ENCODE measurements around the gene CPLX1. TPM values are rescaled to one million over a fixed set of nuclear protein-coding genes. Genes with fewer than 3 reads are reported as not detected.

The CPLX1 gene
- total RNA-seq, 2 experiments from 2014 or later = 2.5 to 3.0 TPM

DNA sequence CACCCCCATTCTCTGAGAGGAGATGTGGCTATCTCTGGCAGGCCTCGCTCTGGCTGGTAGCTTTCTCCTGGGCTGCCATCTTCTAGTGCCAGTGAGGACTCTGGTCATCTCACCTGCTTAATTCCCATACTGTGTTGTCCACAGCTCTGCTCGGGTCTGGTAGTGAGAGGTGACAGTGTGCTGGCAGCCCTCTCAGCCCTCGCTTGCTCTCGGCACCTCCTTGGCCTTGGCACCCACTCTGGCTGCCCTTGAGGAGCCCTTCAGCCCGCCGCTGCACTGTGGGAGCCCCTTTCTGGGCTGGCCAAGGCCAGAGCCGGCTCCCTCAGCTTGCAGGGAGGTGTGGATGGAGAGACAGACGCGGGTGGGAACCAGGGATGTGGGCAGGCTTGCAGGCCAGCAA is 52.7 kb downstream of the CPLX1 start:
- no peak overlapping the region for H3K27ac Mint-ChIP-seq
- H3K9me3 Mint-ChIP-seq = no peaks in the 10 kb centered on the region
- H3K4me3 Mint-ChIP-seq = no peak overlapping the region
- H3K4me1 Mint-ChIP-seq = peaks cover 31% of the 10 kb centered on the region
- DNase-seq = no peak
- POLR2A ChIA-PET = interaction anchor here (0.9 kb wide), 1 partner anchor 8 kb away, joined by 3 read pairs; no protein-coding TSS in a partner anchor
- peaks cover 69% of the 10 kb centered on the region for H3K36me3 Mint-ChIP-seq (ENCODE audit: low read depth)
- CTCF ChIA-PET = interaction anchor here (1.4 kb wide), 1 partner anchor 31 kb away, joined by 3 read pairs; no protein-coding TSS in a partner anchor
- no peaks in the 10 kb centered on the region for H3K27me3 Mint-ChIP-seq

DNA sequence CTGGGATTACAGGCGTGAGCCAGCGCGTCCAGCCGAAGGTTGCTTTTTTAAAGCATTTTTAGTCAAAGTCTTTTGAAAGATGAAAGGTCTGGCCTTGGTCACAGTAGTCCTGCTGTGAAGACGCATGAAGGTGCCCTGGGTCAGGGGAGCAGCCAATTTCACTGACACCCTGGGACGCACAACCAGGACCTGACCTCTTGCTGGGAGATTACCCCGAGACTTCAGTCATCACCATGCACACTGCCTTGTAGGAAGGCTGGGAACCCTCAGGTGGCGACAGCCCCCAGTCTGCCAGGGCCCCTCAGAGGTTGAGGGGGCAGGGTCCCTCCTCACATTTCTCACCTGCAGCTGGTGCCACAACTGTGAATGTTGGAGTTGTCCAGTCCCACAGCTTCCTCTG is 53.2 kb downstream of the CPLX1 start:
- Mint-ChIP-seq H3K4me1 (peaks cover 27% of the 10 kb centered on the region), H3K9me3 (no peaks in the 10 kb centered on the region), H3K27me3 (no peaks in the 10 kb centered on the region), H3K36me3 (ENCODE audit: low read depth) (peaks cover 68% of the 10 kb centered on the region), H3K4me3 (no peak overlapping the region), H3K27ac (no peak overlapping the region)
- no peak for DNase-seq
- ChIA-PET POLR2A (interaction anchor here (0.9 kb wide), 1 partner anchor 8 kb away, joined by 3 read pairs; no protein-coding TSS in a partner anchor), CTCF (no interaction called here)

DNA sequence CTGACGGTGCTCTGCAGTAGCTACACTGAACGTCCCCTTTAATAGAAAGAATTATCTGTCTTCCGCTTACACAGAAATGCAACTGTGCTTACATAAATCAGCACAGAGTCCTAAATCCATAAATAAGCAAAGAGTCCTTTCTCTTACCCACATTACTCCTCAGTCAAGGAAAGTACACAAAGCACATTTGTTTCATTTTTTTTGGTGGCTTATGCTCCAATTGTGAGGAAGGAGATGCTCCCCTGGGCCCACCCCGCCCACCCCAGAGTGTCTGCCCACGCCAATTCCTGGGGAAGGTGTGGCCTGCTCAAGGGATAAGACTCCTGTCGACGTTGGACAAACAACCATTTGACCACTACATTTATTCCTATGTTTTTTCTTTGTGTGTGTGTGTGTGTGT is 53.8 kb downstream of the CPLX1 start:
- POLR2A ChIA-PET = no interaction called here

DNA sequence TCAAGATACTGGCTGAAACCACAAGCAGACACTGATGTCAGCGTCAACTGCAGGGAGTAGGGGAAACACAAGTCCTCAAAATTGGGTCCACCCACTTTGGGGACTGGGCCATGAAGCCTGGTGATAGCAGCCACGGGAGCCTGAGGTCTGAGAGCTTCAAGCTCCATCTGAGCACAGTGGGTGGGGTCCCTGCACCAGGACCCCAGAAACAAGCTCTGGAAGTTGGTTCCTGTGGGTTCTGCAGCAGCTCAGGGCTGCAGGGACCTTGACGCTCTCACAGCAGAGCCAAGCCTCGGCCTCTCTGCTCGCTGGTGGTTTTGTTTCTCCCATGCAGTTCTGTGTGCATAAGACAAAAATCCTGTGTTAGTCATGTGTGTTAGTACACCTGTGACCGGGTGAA is 54.5 kb downstream of the CPLX1 start:
- H3K27ac Mint-ChIP-seq = no peak overlapping the region
- H3K27me3 Mint-ChIP-seq = no peaks in the 10 kb centered on the region
- H3K4me1 Mint-ChIP-seq = peaks cover 18% of the 10 kb centered on the region
- H3K4me3 Mint-ChIP-seq = no peak overlapping the region
- CTCF ChIA-PET = no interaction called here
- POLR2A ChIA-PET = no interaction called here
- DNase-seq = no peak
- H3K9me3 Mint-ChIP-seq = no peaks in the 10 kb centered on the region
- H3K36me3 Mint-ChIP-seq (ENCODE audit: low read depth) = peaks cover 69% of the 10 kb centered on the region

More for the DNA sequence above, 53.8 kb downstream of the CPLX1 start:
- Mint-ChIP-seq H3K9me3 (no peaks in the 10 kb centered on the region), H3K4me3 (no peak overlapping the region), H3K4me1 (peaks cover 22% of the 10 kb centered on the region), H3K27ac (no peak overlapping the region), H3K36me3 (ENCODE audit: low read depth) (peaks cover 68% of the 10 kb centered on the region), H3K27me3 (no peaks in the 10 kb centered on the region)
- CTCF ChIA-PET = no interaction called here
- DNase-seq = no peak

DNA sequence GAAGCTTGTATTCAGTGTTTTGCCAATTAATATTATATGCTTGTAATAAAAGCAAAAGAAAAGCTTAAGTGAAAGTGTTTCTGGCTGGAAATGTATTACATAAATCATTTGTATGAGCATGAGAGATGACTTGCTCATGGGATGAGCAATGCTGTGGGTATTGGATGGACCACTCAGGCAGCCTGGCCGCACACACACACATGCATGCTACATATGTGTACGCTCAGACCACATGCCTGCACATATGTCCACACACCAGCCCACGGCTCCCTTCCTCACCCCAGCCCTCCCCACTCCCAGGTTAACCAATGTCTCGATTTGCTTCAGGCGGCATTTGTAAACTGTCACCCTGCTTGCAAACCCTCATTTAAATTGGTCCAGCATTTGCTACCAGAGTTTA is 55.9 kb downstream of the CPLX1 start:
- ChIA-PET CTCF (interaction anchor here (1.1 kb wide), 1 partner anchor 28 kb away, joined by 3 read pairs; no protein-coding TSS in a partner anchor), POLR2A (interaction anchor here (4.8 kb wide), 1 partner anchor 11 kb away, joined by 27 read pairs; no protein-coding TSS in a partner anchor)
- Mint-ChIP-seq H3K36me3 (ENCODE audit: low read depth) (peaks cover 61% of the 10 kb centered on the region), H3K9me3 (no peaks in the 10 kb centered on the region), H3K27me3 (no peaks in the 10 kb centered on the region), H3K4me1 (peaks cover 16% of the 10 kb centered on the region), H3K4me3 (no peak overlapping the region), H3K27ac (peak overlapping the region; percentile 21)
- no peak for DNase-seq

DNA sequence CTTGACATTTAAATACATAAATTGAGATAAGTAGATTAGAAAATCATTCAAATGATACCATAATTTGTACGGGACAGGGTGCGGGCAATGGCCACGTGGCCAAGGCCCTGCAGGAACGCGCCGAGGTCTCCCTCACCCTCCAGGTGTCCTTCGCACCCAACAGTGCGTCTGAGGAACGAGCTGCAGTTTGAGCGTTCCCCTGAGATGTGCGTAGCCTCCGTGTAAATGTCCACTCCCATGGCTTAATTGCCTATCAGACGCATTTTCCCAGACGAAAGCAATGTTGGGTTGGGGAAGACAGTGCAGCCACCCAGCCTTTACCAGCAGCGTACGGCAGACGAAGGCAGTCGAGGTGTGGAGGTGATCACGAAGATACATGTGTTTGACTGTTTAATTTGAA is 56.4 kb downstream of the CPLX1 start:
- Mint-ChIP-seq H3K36me3 (ENCODE audit: low read depth) (peaks cover 60% of the 10 kb centered on the region), H3K4me1 (peaks cover 15% of the 10 kb centered on the region), H3K9me3 (no peaks in the 10 kb centered on the region), H3K4me3 (no peak overlapping the region), H3K27ac (peak overlapping the region; percentile 21), H3K27me3 (no peaks in the 10 kb centered on the region)
- POLR2A ChIA-PET = interaction anchor here (4.8 kb wide), 1 partner anchor 11 kb away, joined by 27 read pairs; no protein-coding TSS in a partner anchor
- no peak for DNase-seq
- CTCF ChIA-PET = interaction anchor here (1.1 kb wide), 1 partner anchor 27 kb away, joined by 3 read pairs; no protein-coding TSS in a partner anchor

DNA sequence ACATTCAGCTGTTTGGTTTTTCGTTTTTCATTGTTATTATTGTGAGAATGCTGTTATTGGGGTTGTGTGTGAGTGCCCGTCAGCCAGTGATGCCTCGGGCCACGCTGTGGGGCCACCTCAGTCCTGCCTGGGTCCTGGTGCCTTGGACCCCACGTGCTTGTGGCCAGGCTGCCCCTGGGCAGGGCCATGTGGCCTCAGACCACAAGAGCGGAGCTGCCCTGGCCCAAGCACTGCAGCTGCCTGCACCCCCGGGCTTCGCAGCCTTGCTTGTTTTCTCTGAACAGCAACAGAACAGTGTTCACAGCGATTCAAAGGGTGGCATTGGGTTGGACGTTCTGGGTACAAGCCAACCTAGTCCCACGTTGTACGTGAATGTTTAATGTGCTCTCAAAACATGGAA is 56.9 kb downstream of the CPLX1 start:
- ChIA-PET POLR2A (interaction anchor here (4.8 kb wide), 1 partner anchor 12 kb away, joined by 27 read pairs; no protein-coding TSS in a partner anchor), CTCF (interaction anchor here (3.1 kb wide), 1 partner anchor 27 kb away, joined by 12 read pairs; no protein-coding TSS in a partner anchor)
- no peak for DNase-seq
- Mint-ChIP-seq H3K27me3 (no peaks in the 10 kb centered on the region), H3K27ac (no peak overlapping the region), H3K36me3 (ENCODE audit: low read depth) (peaks cover 55% of the 10 kb centered on the region), H3K9me3 (no peaks in the 10 kb centered on the region), H3K4me1 (peaks cover 10% of the 10 kb centered on the region), H3K4me3 (no peak overlapping the region)

DNA sequence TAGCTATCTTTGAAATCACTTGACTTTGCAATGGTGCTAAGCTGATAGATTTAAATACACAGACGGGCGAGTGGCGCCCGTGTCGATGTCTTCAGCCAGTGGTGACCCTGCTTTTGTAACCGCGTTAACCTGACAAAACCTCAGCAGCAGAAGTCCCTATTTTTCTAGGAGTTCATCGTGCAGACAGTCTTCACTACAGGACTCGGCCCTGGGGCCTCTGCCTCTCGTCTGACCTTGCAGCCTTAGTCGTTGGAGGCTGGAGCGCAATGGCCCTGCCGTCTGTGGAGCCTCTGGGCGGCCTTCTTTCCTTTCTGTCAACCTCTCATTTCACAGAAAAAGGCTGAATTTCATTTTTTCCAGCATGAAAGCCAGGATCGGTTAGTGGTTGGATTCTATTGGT is 57.9 kb downstream of the CPLX1 start:
- Mint-ChIP-seq H3K27ac (no peak overlapping the region), H3K36me3 (ENCODE audit: low read depth) (peaks cover 58% of the 10 kb centered on the region), H3K27me3 (no peaks in the 10 kb centered on the region), H3K4me1 (peaks cover 18% of the 10 kb centered on the region), H3K4me3 (no peak overlapping the region), H3K9me3 (no peaks in the 10 kb centered on the region)
- ChIA-PET CTCF (interaction anchor here (3.1 kb wide), 1 partner anchor 26 kb away, joined by 12 read pairs; no protein-coding TSS in a partner anchor), POLR2A (interaction anchor here (4.8 kb wide), 1 partner anchor 13 kb away, joined by 27 read pairs; no protein-coding TSS in a partner anchor)
- DNase-seq = no peak

DNA sequence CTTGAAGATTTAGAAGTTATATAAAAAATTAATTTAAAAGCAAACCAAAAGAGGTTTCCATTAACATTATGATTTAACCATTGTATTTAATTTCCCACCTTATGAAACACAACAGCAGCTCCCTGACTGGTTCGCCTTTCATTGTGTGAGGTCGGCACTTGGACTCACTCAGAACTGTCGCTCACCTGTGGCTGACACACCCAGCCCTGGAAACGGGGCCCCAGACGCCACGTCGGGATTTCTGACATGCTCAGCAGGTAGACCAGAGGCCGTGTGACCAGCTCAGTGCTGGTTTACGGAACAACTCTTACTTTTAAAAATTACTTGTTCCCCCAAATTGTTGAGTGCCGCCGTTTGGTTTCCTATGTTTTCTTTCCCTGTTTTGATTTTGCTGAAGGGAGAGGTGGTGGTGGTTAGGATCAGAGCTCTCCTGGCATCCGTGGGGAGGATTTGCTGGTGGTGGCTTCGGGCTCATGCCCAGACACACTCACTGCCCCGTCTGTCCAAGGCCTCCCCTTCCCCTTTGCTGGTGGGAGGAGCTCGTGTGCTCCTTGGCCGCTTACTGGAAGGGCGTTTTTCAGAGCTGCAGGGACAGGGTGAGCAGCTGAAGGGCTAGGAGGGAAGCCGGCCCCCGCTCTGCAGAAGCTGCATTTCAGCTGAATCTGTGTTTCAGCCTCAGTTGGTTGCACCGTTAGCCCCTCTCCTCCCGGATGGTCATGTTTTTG is 59.2 kb downstream of the CPLX1 start:
- Mint-ChIP-seq H3K27me3 (no peaks in the 10 kb centered on the region), H3K27ac (no peak overlapping the region), H3K4me1 (peaks cover 25% of the 10 kb centered on the region), H3K36me3 (ENCODE audit: low read depth) (peaks cover 63% of the 10 kb centered on the region), H3K4me3 (no peak overlapping the region), H3K9me3 (no peaks in the 10 kb centered on the region)
- CTCF ChIA-PET = interaction anchor here (3.1 kb wide), 1 partner anchor 24 kb away, joined by 12 read pairs; no protein-coding TSS in a partner anchor
- POLR2A ChIA-PET = interaction anchor here (0.9 to 4.8 kb wide), 4 partner anchors 9 to 165 kb away, joined by 3 to 27 read pairs (median 4); no protein-coding TSS in a partner anchor
- no peak for DNase-seq

DNA sequence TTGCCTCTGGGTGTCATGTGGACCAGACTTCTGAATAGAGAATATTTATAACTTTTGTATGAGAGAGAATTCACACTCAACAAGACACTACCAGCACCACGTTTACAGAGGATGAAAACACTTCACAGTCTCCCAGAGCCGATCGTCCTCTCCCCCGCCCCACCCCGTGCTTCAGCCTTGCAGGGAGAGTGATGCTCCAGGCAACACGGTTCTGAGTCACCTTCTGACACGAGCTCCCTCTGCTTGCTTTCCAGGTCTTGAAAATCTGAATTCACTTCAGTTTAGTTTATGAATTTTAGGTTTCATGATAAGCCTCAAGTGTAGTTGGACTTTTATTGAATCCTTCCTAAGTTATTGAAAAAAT is 59.8 kb downstream of the CPLX1 start:
- H3K36me3 Mint-ChIP-seq (ENCODE audit: low read depth) = peaks cover 65% of the 10 kb centered on the region
- no peaks in the 10 kb centered on the region for H3K9me3 Mint-ChIP-seq
- no peak for DNase-seq
- peaks cover 28% of the 10 kb centered on the region for H3K4me1 Mint-ChIP-seq
- ChIA-PET CTCF (interaction anchor here (3.1 kb wide), 1 partner anchor 24 kb away, joined by 12 read pairs; no protein-coding TSS in a partner anchor), POLR2A (interaction anchor here (1.0 to 4.8 kb wide), 3 partner anchors 9 to 166 kb away, joined by 3 to 27 read pairs (median 6); no protein-coding TSS in a partner anchor)
- H3K27ac Mint-ChIP-seq = peak overlapping the region; percentile 45
- no peaks in the 10 kb centered on the region for H3K27me3 Mint-ChIP-seq
- no peak overlapping the region for H3K4me3 Mint-ChIP-seq

DNA sequence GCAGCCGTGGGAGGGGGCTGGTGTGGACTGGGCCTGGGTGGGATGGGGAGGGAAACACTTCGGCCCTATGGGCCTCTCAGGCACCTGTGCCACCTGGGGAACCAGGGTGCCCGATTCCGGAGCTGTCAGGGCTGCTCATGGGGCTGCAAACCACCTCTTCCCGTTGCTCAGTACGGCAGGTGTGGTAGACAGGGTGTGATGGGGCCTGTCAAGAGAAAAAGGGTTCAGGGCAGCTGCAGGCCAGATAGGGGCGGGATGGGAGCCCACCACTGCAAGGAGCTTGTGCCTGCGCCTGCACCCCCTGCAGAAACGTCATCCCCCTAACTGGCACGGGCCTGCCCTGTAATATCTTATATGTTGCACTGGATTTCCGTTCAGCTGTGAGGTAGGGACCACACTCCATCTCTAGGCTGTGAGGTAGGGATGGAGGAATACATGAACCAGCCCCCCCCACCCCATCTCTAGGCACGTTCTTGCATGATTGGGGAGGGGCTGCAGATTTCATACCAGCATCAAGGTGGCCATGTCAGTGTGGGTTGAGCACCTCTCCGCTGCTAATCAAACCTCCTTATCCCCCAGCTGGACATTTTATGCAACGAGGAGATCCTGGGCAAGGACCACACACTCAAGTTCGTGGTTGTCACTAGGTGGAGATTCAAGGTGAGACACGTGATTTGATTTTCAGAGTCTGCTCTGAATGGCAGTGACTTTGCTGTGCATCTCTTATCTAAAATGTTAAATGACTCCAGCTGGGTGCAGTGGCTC is 61.3 kb downstream of the CPLX1 start:
- H3K27ac Mint-ChIP-seq = peak overlapping the region; percentile 44
- CTCF ChIA-PET = no interaction called here

DNA sequence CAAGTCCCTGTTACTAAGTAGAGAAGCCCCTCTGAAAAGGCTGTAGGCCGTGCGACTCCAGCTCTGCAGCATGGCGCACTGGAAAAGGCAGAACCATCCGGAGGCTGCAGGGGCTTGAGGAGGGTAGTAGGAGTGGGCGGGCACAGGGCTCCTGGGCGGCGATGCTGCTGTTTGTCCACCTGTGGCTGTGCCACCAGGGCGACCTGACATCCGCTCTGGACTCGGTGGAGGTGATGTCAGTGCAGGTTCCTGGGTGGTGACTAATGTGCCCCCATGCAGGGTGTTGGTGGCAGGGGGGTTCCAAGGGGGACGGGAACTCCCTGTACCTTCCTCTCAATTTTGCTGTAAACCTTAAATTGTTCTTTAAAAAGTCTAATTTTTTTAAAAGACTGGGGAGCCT is 62.0 kb downstream of the CPLX1 start:
- ChIA-PET CTCF (no interaction called here), POLR2A (no interaction called here)
- H3K36me3 Mint-ChIP-seq (ENCODE audit: low read depth) = peaks cover 62% of the 10 kb centered on the region
- peaks cover 5% of the 10 kb centered on the region for H3K9me3 Mint-ChIP-seq
- no peak for DNase-seq
- H3K27me3 Mint-ChIP-seq = no peaks in the 10 kb centered on the region
- peaks cover 26% of the 10 kb centered on the region for H3K4me1 Mint-ChIP-seq
- peak overlapping the region; percentile 16 for H3K27ac Mint-ChIP-seq
- no peak overlapping the region for H3K4me3 Mint-ChIP-seq

More for the DNA sequence above, 61.3 kb downstream of the CPLX1 start:
- Mint-ChIP-seq H3K27me3 (no peaks in the 10 kb centered on the region), H3K4me1 (peaks cover 27% of the 10 kb centered on the region), H3K4me3 (no peak overlapping the region), H3K9me3 (peaks cover 5% of the 10 kb centered on the region), H3K36me3 (ENCODE audit: low read depth) (peaks cover 69% of the 10 kb centered on the region)
- no peak for DNase-seq
- POLR2A ChIA-PET = no interaction called here
